Measurements from ENCODE around the gene TSPAN6.

The TSPAN6 gene

DNA sequence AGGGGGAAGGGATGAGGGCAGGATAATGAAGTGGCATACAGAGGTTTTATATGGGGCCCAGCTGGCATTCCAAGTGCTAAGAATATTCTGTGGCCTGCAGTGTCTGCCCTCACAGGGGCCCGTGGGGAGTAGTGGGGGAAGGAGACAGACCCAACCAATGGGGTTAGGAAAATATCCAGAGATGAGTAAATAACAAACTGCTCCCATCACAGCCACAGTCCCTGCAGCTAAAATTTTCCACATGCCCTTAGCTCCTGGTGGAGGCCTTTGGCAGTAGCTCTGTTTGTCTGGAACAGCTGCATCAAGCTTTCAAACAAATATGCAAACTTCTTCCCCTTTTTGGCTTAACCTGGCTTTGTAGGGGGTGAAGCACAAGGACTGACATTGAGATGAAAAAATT, 10.5 kb upstream of the TSPAN6 start:
- DNase-seq = no peak

- DNase-seq = no peak
These were observed 8.5 kb upstream of the TSPAN6 start for GRCh38 chrX:100645106-100645505.

- DNase-seq = no peak
These were observed 7.6 kb upstream of the TSPAN6 start, which contains the start of gene SRPX2 for GRCh38 chrX:100643956-100644860. Gene SRPX2, plus strand, starts transcription at chrX:100644199. Its CDS starts 2,124 bp downstream, at chrX:100646323.

DNA sequence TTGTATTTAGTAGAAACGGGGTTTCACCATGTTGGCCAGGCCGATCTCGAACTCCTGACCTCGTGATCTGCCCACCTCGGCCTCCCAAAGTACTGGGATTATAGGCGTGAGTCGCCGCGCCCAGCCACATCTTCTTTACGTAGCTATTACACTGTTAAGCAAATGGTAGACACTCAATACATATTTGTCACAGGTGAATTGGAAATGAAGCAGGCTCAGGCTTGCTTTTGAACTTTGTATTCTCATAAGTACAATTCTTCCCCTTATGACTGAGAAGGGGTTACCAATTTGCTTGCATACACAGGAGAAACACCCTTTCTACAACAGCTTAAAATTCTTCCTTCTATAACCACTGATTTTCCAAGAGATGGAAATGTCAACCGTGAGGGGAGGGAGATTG, 6.6 kb upstream of the TSPAN6 start:
- no peak for DNase-seq

DNA sequence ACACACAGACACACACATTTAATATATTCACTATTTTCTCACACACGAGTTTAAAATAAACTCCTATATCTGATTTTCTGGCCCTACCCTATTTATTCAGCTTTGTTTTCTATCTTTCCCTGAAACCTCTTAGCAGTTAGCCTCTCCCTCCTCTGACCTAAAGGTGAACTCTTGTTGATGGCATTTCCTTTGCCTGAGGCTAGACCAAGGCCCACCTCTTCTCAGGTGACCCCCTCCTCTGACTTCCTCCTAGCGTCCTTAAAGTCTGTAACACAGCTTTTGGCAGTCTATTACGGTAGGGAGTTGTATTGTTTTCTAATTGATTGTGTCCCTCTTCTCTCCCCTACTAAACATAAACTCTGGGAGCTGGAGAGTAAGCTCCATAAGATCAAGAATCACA, 5.7 kb upstream of the TSPAN6 start:
- no peak for DNase-seq

GRCh38 chrX:100635989-100636320, 651 bp downstream of the TSPAN6 start:
- DNase-seq = no peak

GRCh38 chrX:100635040-100635439, 1.6 kb downstream of the TSPAN6 start:
- no peak for DNase-seq

DNA sequence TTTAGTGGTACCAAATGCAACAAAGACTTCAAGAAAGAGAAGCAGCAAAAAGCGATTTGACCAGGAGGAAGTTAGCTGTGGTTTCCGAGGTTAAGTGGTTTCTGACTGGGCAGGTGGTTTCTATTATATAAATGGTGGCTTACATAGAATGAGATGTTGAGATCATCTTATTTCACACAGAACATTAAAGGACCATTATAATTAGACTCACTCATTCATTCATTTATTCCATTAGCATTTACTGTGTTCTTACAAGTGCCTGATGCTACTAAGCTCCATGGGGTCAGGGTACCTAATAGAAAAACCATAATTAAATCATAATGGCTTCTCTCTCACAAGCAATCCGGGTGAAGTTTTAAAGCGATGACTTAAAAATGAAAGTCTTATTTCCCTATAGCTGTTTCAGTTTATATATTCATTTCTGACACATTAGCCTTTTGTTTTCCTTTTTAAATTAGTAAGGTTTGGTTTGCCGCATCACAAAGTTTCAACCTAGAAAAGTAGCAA, 10.6 kb downstream of the TSPAN6 start:
- DNase-seq = no peak

DNA sequence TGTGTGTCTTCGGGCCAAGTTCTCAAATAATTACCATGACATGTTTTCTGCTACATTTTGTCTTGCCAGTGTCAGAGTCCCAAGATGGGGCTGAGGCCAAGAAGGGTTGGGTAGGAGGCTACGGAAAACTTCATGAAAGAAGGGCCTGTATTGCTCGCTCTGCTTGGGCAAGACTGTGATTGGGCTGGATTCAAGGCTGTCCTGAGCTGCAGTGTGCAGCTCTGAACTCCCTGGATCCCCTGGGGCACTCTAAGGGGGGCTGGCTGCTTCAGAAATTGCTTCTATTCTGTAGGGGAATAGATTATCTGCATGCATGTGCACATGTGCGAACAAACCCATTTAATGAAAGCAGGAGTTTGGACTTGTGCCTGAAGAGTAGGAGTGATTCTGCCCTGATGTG, 13.6 kb downstream of the TSPAN6 start:
- no peak for DNase-seq

- DNase-seq = no peak
These were observed 21.6 kb downstream of the TSPAN6 start for GRCh38 chrX:100615005-100615404.

DNA sequence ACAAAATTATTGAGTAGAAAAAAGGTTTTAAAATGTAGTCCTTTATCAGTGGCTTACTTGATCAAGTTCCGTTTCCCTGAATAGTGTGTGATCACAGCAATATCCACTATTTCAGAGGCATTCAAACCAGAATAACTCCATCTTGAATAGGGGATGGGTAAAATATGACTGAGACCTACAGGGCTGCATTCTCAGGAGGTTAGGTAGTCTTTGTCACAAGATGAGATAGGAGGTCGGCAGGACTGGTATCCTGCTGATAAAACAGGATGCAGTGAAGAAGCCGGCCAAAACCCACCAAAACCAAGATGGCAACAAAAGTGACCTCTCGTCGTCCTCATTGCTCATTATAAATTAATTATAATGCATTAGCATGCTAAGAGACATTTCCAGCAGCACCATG, 24.7 kb downstream of the TSPAN6 start:
- no peak for DNase-seq

DNA sequence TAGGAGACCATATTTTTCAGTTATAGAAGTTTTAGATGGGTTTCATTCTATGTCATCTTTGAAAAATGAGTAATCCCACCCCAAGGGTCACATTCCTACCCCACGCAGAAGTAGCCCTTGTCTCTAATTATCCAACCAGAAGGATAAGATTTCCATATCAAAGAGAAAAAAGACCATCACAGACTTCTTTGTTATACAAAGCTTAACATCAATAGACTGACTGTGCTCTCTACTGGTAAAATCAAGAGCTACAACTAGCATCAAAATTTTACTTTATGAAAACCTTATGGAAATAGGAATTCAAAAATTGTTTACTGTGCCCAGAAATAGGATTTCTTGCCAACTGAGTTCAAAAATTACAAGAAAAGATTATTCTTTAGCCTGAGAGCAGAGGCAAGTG, 27.0 kb downstream of the TSPAN6 start:
- no peak for DNase-seq

- DNase-seq = no peak
These were observed 29.9 kb downstream of the TSPAN6 start for GRCh38 chrX:100606753-100607152.

DNA sequence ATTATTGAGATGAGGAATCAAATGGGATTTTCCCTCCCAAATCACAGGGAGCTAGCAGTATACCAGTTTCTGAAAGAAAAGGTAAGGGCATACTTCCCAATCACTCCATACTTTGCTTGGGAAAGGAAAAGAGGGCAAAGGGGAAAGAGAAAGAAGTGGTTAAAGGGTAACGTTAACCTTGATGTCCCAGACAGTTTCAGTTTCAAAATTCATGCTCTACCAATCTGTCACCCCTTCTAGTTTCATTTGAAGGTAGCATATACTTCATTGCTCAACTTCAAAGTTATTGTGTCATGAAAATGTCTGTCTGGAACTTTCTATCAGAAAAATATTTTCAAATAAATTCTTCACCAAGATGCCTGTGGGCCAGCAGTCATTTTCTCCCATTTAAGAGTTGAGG, 35.8 kb downstream of the TSPAN6 start:
- DNase-seq = no peak

- no peak for DNase-seq
These were observed 36.3 kb downstream of the TSPAN6 start for GRCh38 chrX:100600340-100600739.

- DNase-seq = no peak
These were observed 37.1 kb downstream of the TSPAN6 start for GRCh38 chrX:100599456-100599855.

DNA sequence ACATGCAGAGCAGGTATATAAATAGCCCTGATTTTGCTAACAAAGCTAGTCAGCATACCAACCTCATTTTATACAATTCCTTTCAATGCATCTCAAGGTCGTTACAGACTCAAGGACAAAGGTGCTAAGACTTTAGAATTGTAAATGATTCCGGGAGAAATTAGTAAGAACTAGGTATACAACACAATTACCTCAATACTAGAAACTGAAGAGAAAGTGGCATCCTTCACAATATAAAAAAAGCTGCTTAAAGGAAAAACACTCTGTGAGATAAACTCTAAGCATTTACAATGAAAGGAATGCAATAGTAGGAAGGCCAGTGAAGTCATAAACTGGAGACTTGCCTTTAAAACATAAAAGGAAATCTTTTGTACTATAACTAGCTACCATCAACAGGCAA, 40.0 kb downstream of the TSPAN6 start:
- no peak for DNase-seq

DNA sequence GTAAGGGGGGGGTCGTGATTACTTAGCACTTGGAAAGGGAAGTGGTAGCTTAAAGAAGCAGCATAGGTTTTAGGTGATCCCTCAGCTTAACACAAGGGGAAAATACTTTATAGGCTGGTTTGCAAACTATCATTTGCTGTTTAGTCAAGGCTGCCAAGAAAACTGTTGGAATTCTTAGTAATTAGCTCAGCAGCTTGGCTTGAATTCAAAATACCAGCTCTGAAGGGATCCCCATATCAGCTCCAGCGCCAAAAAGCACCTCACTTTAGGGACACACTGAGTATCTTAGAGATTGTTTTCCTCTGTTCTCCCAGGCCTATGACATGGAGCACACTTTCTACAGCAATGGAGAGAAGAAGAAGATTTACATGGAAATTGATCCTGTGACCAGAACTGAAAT, 43.0 kb downstream of the TSPAN6 start:
- DNase-seq = no peak

GRCh38 chrX:100593126-100593525, 43.5 kb downstream of the TSPAN6 start:
- no peak for DNase-seq

- no peak for DNase-seq
These were observed 45.2 kb downstream of the TSPAN6 start for GRCh38 chrX:100591256-100592051.

DNA sequence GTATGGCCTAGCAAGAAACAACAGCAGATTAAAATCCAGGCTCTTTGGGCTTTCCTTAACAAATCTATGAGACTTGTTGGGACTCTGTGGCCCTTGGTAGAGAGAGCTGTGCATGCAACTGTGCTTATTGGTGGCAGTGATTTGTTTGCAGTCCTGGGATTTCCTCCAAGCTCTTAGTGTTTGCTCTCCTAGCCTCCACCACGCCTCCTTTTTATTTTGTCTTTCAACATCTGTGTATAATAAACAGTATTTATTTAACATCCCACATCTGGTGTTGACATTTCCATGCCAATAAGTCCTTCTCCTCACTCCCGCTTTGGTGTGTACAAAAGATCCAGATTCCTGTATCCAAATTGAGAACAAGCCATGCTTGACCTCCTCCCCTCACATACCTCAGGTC, 48.7 kb downstream of the TSPAN6 start:
- DNase-seq = no peak

GRCh38 chrX:100586747-100587146, 49.9 kb downstream of the TSPAN6 start:
- no peak for DNase-seq

GRCh38 chrX:100584611-100585010, 52.0 kb downstream of the TSPAN6 start, which contains the start of gene TNMD:
Gene TNMD, plus strand, starts transcription at chrX:100584936. Its CDS starts 83 bp downstream, at chrX:100585019.
- DNase-seq = no peak
